HUES64 (cell line): ENCODE data around the gene CCR9.

ENCODE experiments used
- H3K27ac ChIP-seq: 2 replicates; pipeline ENCODE4 v1.7.0; 2013; ENCODE audit warnings: low read depth, low read length, inconsistent platforms
- H3K27me3 ChIP-seq: 2 replicates; pipeline ENCODE4 v1.6.1; 2013; ENCODE audit warnings: mild to moderate bottlenecking, low read length; ENCODE audit not compliant: insufficient read depth
- H3K36me3 ChIP-seq: 2 replicates; pipeline ENCODE4 v1.6.1; 2013; ENCODE audit warnings: mild to moderate bottlenecking, low read length; ENCODE audit not compliant: insufficient read depth
- H3K4me1 ChIP-seq: 2 replicates; pipeline ENCODE4 v1.6.1; 2013; ENCODE audit warnings: mild to moderate bottlenecking, low read length, moderate library complexity; ENCODE audit not compliant: insufficient read depth
- H3K4me3 ChIP-seq: 2 replicates; pipeline ENCODE4 v1.5.1; 2013; ENCODE audit warnings: mild to moderate bottlenecking, low read length, moderate library complexity
- H3K9ac ChIP-seq: 2 replicates; pipeline ENCODE4 v1.6.1; 2013; ENCODE audit warnings: mild to moderate bottlenecking, low read depth, low read length
- H3K9me3 ChIP-seq: 2 replicates; pipeline ENCODE4 v1.6.1; 2013; ENCODE audit warnings: low read depth, low read length; ENCODE audit not compliant: insufficient read depth
- WGBS: fragments of 150-250, 120-280 bp; methylation state at CpG from one replicate; pipeline ENCODE4 v1.1.7; 2013; ENCODE audit warnings: missing lambda C conversion rate; 5-methylcytosine and 5-hydroxymethylcytosine counted together

The CCR9 gene

DNA sequence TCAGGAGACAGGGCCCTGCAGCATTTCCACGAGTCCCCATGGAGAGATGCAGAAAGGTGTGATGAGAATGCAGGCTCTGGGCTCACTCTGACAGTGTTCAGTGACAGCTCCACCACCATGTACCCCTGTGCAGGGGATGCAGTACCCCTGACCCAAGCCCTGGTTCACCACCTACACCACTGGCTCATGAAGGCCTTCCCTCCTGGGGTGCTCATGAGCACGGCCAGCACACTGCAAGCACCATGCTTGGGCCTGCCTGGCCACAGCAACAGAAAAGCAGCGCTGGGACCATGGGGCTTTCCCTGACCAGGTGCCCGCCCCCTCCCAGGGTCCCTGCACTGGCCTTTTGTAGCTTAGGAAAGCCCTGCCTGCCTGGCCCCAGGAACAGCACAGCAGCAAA lies 63.1 kb downstream of the CCR9 start:
- Histone ChIP-seq H3K27me3 (no peaks in the 10 kb centered on the region), H3K36me3 (peaks cover 84% of the 10 kb centered on the region), H3K9ac (no peak overlapping the region), H3K4me3 (no peak overlapping the region), H3K4me1 (no peaks in the 10 kb centered on the region), H3K9me3 (no peaks in the 10 kb centered on the region), H3K27ac (no peak overlapping the region)
- WGBS = 94% methylated on average over 4 of the region's 4 CpGs

DNA sequence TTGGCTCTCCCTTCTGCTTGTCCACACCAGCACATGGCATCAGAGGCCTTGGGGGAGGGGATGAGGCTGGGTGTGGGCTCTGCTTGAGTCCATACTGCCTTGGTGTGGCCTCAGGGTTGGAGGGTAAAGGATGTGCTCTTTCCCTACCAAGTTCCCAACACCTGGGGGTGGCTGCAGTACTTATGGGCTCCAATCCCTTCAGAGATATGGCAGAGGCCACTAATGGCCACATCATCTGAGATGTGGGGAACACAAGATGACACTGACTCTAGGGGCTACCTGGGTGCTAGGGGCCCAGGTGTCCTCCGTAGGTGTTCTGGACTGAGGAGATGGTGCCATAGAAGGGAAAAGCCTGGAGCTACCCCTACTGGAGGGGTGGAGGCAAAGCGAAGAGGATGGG lies 63.8 kb downstream of the CCR9 start:
- Histone ChIP-seq H3K27me3 (no peaks in the 10 kb centered on the region), H3K9me3 (no peaks in the 10 kb centered on the region), H3K9ac (no peak overlapping the region), H3K27ac (no peak overlapping the region), H3K36me3 (peaks cover 91% of the 10 kb centered on the region), H3K4me1 (no peaks in the 10 kb centered on the region), H3K4me3 (no peak overlapping the region)
- 89% methylated on average over 2 of the region's 2 CpGs for WGBS

DNA sequence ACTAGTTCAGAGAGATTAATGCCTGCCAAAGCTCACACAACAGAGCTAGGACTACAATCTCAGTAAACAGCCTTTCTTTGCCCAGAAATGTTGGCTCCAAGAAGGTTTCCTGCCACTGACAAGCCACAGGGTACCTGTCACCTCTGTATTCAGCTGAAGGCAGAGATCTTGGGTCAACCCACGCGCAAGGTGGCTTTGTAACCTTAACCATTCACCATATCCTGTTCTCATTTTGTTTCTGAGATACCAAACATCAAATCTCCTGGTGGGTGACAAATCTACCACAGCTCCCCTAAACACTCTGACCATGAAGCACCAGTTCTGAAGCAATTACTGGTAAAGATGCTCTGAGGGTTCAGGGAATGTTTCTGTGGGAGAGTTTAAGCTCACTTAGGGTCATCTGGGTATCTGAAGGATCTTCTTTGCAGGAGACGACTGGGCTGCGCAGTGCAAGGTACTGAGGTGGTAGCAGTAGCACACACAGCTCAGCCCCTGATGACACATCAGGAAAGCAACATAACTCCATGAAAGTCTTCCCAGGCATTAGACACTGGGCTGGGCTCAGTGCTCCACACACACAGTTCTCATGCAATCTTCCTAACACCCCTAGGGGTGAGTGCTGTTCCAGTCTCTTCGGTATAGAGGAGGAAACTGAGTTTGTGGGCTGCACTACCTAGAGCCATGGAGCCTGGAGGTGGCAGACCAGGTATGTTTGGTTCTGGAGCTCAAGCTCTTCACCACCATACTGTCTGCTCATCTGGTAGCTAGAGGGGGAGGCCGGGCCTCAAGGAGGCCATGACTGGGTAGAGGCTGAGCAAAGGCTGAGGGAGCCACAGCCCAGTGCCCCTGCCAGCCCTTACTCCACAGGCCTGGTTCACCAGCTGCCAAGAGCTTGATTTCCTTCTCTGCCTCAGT lies 64.6 kb downstream of the CCR9 start:
- Histone ChIP-seq H3K4me1 (no peaks in the 10 kb centered on the region), H3K9me3 (no peaks in the 10 kb centered on the region), H3K9ac (no peak overlapping the region), H3K36me3 (peaks cover 99% of the 10 kb centered on the region), H3K27me3 (no peaks in the 10 kb centered on the region), H3K4me3 (no peak overlapping the region), H3K27ac (no peak overlapping the region)
- WGBS = 95% methylated on average over 6 of the region's 6 CpGs

DNA sequence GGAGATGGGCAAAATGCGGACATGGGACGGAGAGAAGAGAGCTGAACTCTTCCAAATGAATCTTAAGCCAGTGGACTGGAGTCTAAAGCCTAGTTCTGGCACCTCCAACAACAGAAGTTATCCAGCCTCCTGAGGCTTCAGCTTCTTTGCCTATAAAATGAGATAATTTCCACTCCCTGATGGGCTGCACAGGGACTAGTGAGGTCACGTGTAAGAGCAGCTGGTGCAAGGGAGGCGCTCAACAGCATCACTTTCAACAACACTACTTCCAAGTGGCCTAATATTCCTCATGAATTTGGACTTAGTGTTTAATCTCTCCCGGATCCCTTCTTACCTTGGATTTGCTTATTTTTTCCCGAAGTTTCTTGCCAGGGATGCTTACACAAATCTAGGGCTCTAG lies 65.6 kb downstream of the CCR9 start:
- H3K36me3 ChIP-seq = peaks cover 96% of the 10 kb centered on the region
- WGBS = 92% methylated on average over 6 of the region's 6 CpGs
- no peak overlapping the region for H3K9ac ChIP-seq
- no peak overlapping the region for H3K4me3 ChIP-seq
- no peaks in the 10 kb centered on the region for H3K4me1 ChIP-seq
- no peaks in the 10 kb centered on the region for H3K27me3 ChIP-seq
- H3K27ac ChIP-seq = no peak overlapping the region
- no peaks in the 10 kb centered on the region for H3K9me3 ChIP-seq

DNA sequence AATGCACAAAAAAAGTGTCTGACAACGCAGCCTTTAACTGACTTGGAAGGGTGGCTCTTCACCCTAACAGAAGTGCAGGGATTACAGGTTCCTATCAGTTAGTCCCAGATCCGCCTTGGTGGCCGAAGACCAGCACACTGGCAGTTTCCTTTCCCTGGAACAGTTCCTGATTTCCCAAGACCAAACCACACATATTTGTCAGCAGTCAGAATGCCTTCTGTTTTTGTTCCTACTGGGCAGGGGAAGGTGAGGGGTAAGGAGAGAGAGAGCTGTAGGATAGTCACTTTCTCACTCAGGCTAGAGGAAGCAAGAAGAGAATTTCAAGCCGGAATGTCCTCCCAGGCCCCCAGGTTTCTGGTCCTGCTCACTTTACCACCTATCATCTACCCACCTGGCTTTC lies 66.1 kb downstream of the CCR9 start:
- Histone ChIP-seq H3K36me3 (peaks cover 96% of the 10 kb centered on the region), H3K4me1 (no peaks in the 10 kb centered on the region), H3K9ac (no peak overlapping the region), H3K9me3 (no peaks in the 10 kb centered on the region), H3K4me3 (no peak overlapping the region), H3K27ac (no peak overlapping the region), H3K27me3 (no peaks in the 10 kb centered on the region)
- whole genome bisulfite sequencing = 82% methylated on average over 3 of the region's 4 CpGs
